Pancreas (tissue), 10 donors: ENCODE results near the gene PSTPIP1. TPM values are rescaled to one million over a fixed set of nuclear protein-coding genes. Genes with fewer than 3 reads are reported as not detected.

Source experiments
- ATAC-seq, 4 donors: fragments of 200-7000 bp; cut with Tn5 transposase; one replicate each; pipeline versions ENCODE4 v1.8.0 to v1.9.1; 2020; ENCODE audit warnings: mild to moderate bottlenecking in 4 of 4, moderate library complexity in 4 of 4
- DNase-seq, 6 donors: peaks; one replicate each; pipeline ENCODE4 v3.0.0-alpha.2; 2020
- FAIRE-seq: peaks from 2 replicates; lab custom pipeline; 2012; peaks lifted over from hg19 to GRCh38; lab: Jason Lieb, UNC
- H3K27ac ChIP-seq, 4 donors: fragments of 200-600 bp; sonication (generic); 1 replicate in 3 of 4; 2 replicates in 1 of 4; pipeline versions ENCODE4 v1.5.0 to v1.8.0; 2020
- H3K27me3 ChIP-seq, 4 donors: fragments of 200-600 bp; one replicate each; pipeline ENCODE4 v1.8.0; 2021
- H3K36me3 ChIP-seq, 3 donors: fragments of 200-600 bp; sonication (generic) in 1 of 3; one replicate each; pipeline versions ENCODE4 v1.5.0 to v1.8.0; 2020 to 2021
- H3K4me1 ChIP-seq, 3 donors: fragments of 200-600 bp; one replicate each; pipeline ENCODE4 v1.8.0; 2021
- H3K4me3 ChIP-seq, 4 donors: fragments of 200-600 bp; sonication (generic) in 2 of 4; one replicate each; pipeline versions ENCODE4 v1.5.0 to v1.8.0; 2020 to 2021
- H3K9me3 ChIP-seq, 4 donors: fragments of 200-600 bp; one replicate each; pipeline ENCODE4 v1.8.0; 2021
- CTCF ChIP-seq, 4 donors: fragments of 200-600 bp; sonication (generic) in 3 of 4; IDR thresholded peaks; one replicate each; pipeline versions ENCODE4 v1.5.0 to v1.8.0; 2021; ENCODE audit warnings: antibody characterized with exemption in 4 of 4
- WGBS, 2 donors: extraction: QIAGEN DNeasy Blood & Tissue Kit; methylation state at CpG; one replicate each; pipeline ENCODE4 v1.1.7; 2013; 5-methylcytosine and 5-hydroxymethylcytosine counted together
- intact Hi-C, 3 donors: fragments of 100-400 bp; cut with DNase I; formaldehyde crosslinking; loops; one replicate each; pipeline versions ENCODE4 v1.11.1 to v1.14.2; 2022
- polyA plus RNA-seq, 2 donors: library from polyadenylated mRNA; stranded (reverse); fragments of 200-250 nt; gene quantifications; one replicate each; pipeline ENCODE4 v1.2.3, GENCODE V29; 2013
- total RNA-seq, 6 donors: library from RNA; stranded (reverse); fragmentation: NEBNext Ultra II Directional in 4 of 6; extraction: Animal tissue kit (Norgen Biotek cat#: 25700) in 4 of 6; gene quantifications; one replicate each; pipeline versions ENCODE4 v1.2.1 to v1.2.4, GENCODE V29; 2021 to 2023
- donor health status: healthy with polysubstance abuse.
- donor health status: DM: no; HTN: no; CAD: no; lungs with moderate emphysema.
- donor health status: DM: no; HTN: no; CAD: no.
- donor health status: control.
- donor health status: control.
- donor health status: Bipolar disorder and iron deficiency.
- donor health status: DM: yes; HTN: yes; CAD: no.
- donor health status: DM: no; HTN: no; CAD: no.
- donor health status: DM: no; HTN: no; CAD: no.
- donor health status: DM: yes; HTN: yes; CAD: no.

PSTPIP1 gene
- total and polyA plus RNA-seq, 8 donors = 0.83 to 6.2 (median 3.6) TPM; not detected in 1

- no peak for FAIRE-seq
- DNase-seq = peak in 2 of 6 donors; percentile 17 to 65
- Histone ChIP-seq H3K27me3 (no peaks in the 10 kb centered on the region), H3K4me1 (no peaks in the 10 kb centered on the region), H3K27ac (no peak overlapping the region), H3K9me3 (no peaks in the 10 kb centered on the region), H3K4me3 (no peak overlapping the region), H3K36me3 (no peaks in the 10 kb centered on the region)
- 82% methylated on average over 13 of the region's 13 CpGs for WGBS, 2 donors
- intact Hi-C loops = no loop called here
- ATAC-seq = peak in 1 of 4 donors; percentile 3
- no peak for TF ChIP-seq CTCF (IDR thresholded peaks at IDR 0.05)
These were observed 41.1 kb downstream of the PSTPIP1 start for GRCh38 chr15:77035999-77036471.

- ATAC-seq = no peak
- Histone ChIP-seq H3K27me3 (no peaks in the 10 kb centered on the region), H3K4me3 (no peak overlapping the region), H3K4me1 (no peaks in the 10 kb centered on the region), H3K9me3 (no peaks in the 10 kb centered on the region), H3K36me3 (no peaks in the 10 kb centered on the region), H3K27ac (no peak overlapping the region)
- peak in 1 of 6 donors; percentile 40 for DNase-seq
- no peak for FAIRE-seq
- intact Hi-C loops = no loop called here
- 92 to 94% methylated on average over 22 of the region's 22 CpGs for WGBS, 2 donors
- TF ChIP-seq CTCF (IDR thresholded peaks at IDR 0.05) = no peak
These were observed 41.8 kb downstream of the PSTPIP1 start for GRCh38 chr15:77036537-77037387.

- peak in 3 of 6 donors; percentile 12 to 78 (median 52) for DNase-seq
- no peak for FAIRE-seq
- no peaks in the 10 kb centered on the region for H3K4me1 ChIP-seq
- H3K27ac ChIP-seq = no peak overlapping the region
- peak in 1 of 4 donors; percentile 3 for ATAC-seq
- H3K27me3 ChIP-seq = no peaks in the 10 kb centered on the region
- intact Hi-C loops = no loop called here
- 91 to 92% methylated on average over 12 of the region's 12 CpGs for WGBS, 2 donors
- no peaks in the 10 kb centered on the region for H3K36me3 ChIP-seq
- no peak for TF ChIP-seq CTCF (IDR thresholded peaks at IDR 0.05)
- H3K4me3 ChIP-seq = no peak overlapping the region
- no peaks in the 10 kb centered on the region for H3K9me3 ChIP-seq
These were observed 42.7 kb downstream of the PSTPIP1 start for GRCh38 chr15:77037388-77038209.

- intact Hi-C loops = no loop called here
- TF ChIP-seq CTCF (IDR thresholded peaks at IDR 0.05) = no peak
- Histone ChIP-seq H3K27me3 (no peaks in the 10 kb centered on the region), H3K27ac (no peak overlapping the region), H3K4me3 (no peak overlapping the region), H3K9me3 (no peaks in the 10 kb centered on the region), H3K4me1 (no peaks in the 10 kb centered on the region), H3K36me3 (no peaks in the 10 kb centered on the region)
- WGBS, 2 donors = no CpG with 5 or more reads among the region's 10 CpGs
- ATAC-seq = no peak
- no peak for DNase-seq
- no peak for FAIRE-seq
These were observed 43.6 kb downstream of the PSTPIP1 start for GRCh38 chr15:77038312-77039216.
